HG03575 (cell line): ENCODE measurements around the gene MADD.
"Not testable (repeated sequence)": the region's sequence is repeated elsewhere in the genome, so short reads cannot be mapped to it uniquely, and the experiment has no call there.

Source experiments
- ATAC-seq: cut with Tn5 transposase; IDR thresholded peaks from one replicate; pipeline ENCODE4 v1.9.1; 2021; ENCODE audit not compliant: unreplicated experiment, insufficient number of reproducible peaks, low FRiP score; ENCODE audit errors: extremely low read depth

The MADD gene

DNA sequence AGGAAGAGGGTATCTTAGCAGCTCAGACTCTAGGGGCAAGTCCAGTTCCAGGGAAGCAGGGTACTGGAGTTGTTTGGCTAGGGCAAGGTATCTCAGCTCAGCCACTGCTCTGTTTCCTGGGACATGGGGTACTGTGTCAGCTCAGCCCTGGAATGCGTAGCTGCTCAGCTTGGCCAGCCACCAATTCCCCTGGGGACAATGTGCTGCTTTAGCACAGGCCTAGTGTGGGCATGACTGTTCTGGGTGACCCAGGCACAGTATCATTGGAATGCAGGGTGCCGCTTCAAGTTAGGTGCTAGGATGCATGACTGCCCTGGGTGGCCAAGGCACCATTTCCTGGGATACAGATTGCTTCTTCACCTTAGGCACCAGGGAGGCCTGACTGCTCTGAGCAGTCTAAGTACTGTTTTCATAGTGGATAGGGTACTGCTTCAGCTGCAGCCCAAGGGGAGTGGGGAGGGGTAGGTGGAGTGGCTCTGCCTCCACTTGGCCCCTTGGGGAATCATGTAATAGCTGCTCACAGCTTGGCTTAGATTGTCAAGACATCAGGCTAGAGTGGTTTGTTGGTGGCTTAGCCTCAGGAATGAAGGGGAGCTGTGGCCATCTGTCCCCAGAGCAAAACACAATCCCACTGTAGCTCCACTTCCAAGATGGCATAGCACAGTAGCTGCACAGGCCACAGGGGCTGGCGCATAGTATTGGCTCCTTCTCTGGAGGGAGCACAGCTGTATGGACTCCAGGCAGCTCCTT is 36.0 kb downstream of the MADD start:
- no peak for ATAC-seq

DNA sequence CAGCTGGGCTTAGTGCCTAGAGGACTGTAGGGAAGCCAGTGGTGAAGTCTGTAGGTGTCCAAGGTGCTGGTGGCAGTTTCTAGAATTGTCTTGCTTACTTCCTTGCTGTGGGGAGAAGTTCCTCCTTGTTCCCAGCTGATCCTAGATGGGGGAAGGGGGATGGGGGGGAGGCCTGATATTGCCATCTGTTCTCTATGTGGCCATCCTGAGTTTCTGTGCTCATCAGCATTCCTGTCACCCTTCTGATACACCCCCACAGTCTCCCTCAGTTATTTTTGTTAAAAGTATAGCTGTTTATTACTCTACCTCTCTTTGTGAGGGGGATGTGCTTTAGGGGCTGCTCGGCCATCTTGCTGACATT is 36.5 kb downstream of the MADD start:
- no peak for ATAC-seq

DNA sequence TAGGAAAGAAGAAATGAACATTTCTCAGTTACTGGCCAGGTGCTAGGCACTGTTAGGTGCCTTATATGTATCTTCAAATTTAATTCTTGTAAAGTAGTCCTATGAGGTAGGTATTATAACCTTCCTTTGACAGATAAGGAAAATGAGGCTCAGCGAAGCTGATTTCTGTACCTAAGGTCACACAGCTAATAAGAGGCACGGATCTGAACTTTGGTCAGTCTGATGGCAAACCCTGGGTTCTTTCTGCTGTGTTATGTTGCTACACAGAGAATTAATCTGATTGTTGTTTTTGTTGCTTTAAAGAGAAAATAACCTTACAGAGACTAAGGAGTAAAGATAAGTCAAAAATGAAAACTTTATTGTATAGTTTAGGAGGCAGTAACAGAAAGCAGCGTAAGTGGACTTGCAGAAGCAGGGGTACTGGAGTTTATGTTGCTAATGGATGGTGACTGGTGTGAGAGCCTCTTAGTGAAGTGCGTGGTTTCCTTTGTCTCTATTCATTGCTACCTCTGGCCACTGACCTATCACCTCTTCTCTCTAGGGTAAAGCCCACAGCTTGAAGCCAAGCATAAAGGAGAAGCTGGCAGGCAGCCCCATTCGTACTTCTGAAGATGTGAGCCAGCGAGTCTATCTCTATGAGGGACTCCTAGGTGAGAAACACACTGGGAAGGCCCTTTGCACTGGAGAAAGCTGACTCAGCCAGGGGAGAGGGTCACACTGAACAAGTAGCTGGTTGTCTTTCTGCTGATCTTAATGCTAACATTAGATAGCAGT is 38.3 kb downstream of the MADD start:
- no peak for ATAC-seq

DNA sequence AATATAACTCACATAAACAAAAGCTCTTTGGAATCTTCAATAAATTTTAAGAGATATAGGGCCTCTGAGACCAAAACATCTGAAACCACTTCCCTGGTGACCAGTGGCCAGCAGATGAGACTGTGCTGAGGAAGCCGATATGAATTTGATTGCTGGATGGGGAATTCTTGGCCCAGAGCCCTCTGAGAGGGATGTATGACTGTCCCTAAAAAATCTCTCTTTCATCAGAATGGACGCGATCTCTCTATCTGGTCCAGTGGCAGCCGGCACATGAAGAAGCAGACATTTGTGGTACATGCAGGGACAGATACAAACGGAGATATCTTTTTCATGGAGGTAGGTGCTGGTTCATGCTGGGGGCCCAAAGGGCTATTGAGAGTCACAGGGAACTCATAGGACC is 45.1 kb downstream of the MADD start:
- no peak for ATAC-seq

DNA sequence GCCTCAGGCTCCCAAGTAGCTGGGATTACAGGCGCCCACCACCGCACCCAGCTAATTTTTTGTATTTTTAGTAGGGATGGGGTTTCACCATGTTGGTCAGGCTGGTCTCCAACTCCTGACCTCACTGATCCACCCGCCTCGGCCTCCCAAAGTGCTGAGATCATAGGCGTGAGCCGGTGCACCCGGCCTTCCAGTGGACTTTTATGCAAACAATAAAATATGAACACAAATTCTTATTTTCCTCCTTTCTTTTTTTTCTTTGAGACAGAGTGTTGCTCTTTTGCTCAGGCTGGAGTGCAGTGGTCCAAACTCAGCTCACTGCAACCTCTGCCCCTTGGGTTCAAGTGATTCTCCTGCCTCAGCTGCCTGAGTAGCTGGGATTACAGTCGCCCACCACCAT is 46.6 kb downstream of the MADD start:
- not testable (repeated sequence) for ATAC-seq

DNA sequence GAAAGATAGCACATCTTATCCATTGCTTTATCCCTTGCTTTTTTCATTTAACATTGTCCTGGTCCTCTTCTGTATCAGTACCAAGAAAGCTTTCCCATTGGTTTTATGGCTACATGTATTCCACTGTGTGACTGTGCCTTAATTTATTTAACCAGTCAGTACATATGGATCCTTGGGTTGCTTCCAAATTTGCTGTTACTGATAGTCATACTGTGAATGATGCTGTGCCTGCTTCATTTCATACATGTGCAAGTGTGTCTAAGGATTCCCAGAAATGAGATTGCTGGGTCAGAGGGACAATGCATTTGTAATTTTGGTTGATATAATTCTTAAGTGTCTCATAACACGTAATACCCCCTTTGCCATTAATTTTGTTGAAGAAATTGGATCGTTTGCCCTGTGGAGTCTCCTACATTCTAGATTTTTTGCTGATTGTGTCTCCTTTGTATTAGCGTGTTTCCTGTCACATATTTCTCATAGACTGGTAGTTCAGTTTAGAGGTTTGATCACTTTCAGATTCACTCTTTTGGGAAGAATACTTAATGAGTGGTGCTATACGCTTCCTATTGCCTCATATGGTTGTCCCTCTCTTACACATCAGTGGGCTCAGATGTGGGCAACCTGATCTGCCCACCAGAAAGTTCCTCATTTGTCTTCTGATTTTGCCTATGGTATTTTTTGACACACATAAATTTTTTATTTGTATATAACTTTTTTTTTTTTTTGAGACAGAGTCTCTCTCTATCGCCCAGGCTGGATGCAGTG is 47.3 kb downstream of the MADD start:
- ATAC-seq, result peak; percentile 65

DNA sequence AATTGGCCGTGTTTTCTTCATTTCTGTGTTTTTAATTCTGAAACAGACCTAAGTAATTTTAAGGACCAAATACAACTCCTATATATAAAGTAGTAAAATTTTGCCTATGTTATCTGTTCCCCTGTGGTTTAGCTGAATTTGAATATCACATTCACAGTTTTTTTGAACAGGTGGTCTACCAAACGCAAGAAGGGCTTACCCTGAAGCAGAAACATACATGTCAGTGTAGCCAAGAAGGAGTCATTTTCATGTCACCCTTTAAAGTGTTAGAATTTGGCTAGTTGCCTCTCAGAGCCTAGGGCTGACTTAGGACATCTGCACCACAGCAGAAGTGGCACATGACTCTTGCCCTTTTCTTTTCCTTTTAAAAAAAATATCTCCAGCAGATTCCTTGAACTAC is 48.2 kb downstream of the MADD start:
- no peak for ATAC-seq

DNA sequence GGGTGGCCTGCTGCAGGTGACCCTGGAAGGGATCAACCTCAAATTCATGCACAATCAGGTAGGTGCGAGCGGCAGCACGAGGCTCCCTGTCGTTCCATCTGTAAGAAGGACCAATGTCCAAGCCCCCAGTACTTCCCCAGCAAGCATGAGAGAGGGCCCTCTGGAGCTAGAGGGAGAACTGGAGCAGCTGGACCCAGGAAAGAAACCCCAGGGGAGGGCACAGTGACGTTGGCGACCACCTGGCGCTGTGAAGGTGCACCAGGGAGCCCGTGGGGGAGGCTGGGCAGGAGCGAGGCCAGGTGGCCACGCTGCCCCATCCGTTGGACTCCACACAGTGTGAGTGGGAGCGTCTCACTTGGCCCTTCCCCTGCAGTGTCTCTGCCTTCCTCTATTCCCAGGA is 54.6 kb downstream of the MADD start:
- ATAC-seq, result no peak

DNA sequence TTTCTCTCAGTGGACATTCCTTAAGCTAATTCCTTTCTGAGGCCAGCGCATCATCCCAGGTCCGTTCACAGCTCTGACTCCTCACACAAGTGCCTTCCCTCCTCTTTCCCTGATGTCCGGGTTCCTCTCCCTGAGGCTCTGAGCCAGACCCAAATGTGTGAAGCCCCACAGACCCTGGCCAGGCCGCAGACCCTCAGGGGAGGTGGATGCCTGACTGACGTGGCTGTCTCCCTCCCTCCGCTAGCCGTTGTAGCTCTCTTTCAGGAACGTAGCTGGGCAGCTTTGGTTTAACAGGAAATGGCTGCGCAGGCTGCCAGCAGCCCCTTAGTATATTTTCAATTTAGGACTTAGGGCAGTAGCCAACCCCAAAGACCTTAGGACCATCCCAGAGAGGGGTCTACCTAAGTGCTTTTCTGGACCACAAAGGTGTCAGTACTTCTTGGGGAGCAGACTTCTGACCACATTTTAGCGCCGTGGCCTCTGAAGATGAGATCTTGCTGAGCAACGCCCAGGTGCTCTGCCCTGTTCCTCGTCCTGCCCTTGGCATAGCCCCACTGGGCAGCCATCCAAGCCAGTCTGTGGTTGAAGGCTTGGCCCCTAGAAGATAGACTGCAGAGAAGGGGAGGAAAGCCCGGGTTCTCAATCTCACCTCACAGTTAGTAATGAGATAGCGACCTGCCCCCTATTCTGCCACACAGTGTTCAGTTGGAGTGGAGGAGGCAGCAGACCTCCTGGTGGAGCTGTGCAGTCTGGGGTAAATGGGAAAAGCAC is 55.5 kb downstream of the MADD start:
- ATAC-seq, result no peak

DNA sequence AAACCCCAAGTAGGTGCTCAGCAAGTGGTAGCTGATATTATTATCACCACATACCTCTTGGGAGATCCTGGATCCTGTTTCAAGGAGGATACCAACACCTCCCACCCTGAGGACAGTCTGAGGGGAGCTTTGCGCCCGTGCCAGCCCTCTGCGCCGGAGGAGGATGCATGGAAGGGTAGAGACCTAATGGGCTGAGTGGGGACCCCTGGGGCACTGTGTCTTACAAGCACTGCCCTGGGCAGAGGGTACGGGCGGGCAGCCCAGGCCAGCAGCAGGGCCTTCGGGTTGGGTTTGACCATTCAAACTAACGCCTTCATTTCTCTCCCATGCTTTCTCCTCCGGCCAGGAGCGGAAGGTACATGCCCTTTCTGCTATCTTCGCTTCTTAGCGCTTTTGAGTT is 56.3 kb downstream of the MADD start:
- no peak for ATAC-seq

DNA sequence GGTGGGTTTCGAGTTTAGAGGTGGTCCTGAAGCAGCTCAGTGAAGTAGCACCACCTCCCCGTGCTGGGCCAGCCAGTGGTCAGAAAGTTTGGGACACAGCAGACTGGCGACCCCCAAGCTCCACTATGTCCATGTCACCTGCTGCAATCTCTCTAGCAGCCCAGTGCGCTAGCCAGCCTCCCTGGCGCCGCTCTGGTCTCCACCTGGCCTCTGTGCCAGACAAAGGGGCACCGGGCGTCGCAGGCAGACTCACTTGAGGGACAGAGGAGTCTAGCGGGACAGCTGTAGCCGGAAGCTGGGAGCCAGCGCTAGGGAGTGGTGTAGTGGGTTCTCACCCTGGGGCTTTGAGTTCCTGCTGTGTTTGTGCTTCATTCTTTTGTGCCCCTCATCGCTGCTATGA is 57.1 kb downstream of the MADD start:
- ATAC-seq, result no peak

DNA sequence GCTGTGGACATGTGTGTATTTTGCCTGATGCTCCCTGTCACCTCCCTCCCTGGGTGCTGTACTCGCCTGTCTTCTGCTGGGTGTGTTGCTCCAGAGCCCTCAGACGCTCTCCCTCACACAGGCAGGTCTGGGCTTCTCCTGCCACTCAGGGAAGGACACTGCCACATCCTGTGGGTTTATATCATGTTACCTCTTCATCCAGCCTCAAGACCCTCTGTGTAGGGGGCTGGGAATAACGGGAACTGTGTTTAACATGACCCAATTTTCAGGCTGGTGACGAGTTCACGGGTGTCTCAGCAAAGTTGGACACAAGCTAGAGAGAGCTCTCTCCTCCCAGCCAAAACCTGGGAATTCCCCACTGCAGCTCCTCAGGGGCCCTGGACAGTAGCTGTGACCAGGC is 58.0 kb downstream of the MADD start:
- ATAC-seq, result no peak

DNA sequence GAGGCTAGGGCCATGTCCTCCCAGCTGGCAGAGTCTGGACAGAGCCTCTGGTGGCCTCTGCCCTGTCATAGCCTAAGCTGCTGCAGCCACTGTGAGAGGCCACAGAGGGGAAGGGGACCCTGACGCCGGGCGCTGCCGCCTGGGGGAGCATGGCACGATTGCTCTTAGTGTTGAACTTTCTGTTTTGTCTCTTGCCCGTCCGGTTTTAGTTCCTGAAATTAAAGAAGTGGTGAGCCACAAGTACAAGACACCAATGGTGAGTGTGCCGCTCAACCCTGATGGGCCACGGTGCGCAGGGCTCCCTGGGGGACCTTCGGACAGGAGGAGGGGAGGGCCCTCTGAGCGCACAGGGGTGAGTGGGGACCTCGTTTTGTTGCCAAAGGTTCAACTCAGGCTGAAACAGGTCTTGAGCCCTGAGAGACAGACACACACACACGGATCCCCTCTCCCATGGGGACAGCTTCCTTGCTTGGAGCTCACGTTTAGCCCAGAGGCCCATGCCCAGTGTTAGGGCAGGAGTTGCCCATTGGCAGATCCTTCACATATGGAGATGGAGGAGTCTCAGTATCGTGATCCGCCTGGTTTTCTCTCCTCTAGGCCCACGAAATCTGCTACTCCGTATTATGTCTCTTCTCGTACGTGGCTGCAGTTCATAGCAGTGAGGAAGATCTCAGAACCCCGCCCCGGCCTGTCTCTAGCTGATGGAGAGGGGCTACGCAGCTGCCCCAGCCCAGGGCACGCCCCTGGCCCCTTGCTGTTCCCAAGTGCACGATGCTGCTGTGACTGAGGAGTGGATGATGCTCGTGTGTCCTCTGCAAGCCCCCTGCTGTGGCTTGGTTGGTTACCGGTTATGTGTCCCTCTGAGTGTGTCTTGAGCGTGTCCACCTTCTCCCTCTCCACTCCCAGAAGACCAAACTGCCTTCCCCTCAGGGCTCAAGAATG is 58.8 kb downstream of the MADD start:
- no peak for ATAC-seq

DNA sequence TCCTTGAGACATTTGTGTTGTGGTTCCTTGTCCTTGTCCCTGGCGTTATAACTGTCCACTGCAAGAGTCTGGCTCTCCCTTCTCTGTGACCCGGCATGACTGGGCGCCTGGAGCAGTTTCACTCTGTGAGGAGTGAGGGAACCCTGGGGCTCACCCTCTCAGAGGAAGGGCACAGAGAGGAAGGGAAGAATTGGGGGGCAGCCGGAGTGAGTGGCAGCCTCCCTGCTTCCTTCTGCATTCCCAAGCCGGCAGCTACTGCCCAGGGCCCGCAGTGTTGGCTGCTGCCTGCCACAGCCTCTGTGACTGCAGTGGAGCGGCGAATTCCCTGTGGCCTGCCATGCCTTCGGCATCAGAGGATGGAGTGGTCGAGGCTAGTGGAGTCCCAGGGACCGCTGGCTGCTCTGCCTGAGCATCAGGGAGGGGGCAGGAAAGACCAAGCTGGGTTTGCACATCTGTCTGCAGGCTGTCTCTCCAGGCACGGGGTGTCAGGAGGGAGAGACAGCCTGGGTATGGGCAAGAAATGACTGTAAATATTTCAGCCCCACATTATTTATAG is 59.6 kb downstream of the MADD start:
- no peak for ATAC-seq

DNA sequence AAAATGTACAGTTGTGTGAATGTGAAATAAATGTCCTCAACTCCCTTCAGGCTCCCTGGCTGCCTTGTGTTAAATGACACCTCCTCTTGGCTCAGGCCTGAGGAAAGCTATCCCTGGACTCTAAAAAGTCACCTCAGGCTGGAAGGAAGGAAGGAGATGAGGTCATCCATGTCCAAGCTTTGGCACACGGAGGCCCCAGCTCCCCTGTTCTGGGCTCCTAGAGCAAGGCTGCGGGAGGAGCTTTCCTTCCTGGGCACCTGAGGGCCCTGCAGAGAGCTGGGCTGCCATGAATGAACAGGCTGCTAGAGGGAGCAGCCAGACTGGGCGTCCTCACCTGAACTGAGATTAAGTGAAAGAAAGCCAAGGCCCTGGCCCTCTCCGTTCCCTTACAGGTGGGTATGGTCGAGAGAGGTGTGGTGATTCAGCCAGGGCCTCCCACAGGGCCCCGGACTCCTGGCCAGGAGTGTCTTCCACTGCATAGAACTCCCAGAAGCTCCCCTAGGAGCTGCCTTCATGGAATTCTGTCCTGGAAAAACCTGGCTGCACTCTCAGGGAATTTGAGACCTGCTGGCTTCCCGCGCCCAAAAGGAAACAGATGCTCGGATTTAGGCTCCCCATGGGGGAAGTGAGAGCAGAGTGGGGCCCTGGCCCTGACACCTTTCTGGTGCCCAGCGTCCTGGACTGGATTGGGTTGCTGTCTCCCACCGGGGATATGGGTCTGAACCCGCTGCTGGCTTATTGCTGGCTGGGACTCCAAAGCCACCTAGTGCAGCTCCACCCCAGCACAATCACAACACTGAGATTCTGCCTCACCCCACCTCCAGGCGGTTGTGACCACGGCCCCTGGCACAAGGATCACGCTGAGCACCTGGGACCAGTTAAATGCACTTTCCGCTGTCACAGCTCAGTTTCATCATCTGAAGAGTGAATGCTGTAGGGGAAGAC is 60.3 kb downstream of the MADD start:
- no peak for ATAC-seq

DNA sequence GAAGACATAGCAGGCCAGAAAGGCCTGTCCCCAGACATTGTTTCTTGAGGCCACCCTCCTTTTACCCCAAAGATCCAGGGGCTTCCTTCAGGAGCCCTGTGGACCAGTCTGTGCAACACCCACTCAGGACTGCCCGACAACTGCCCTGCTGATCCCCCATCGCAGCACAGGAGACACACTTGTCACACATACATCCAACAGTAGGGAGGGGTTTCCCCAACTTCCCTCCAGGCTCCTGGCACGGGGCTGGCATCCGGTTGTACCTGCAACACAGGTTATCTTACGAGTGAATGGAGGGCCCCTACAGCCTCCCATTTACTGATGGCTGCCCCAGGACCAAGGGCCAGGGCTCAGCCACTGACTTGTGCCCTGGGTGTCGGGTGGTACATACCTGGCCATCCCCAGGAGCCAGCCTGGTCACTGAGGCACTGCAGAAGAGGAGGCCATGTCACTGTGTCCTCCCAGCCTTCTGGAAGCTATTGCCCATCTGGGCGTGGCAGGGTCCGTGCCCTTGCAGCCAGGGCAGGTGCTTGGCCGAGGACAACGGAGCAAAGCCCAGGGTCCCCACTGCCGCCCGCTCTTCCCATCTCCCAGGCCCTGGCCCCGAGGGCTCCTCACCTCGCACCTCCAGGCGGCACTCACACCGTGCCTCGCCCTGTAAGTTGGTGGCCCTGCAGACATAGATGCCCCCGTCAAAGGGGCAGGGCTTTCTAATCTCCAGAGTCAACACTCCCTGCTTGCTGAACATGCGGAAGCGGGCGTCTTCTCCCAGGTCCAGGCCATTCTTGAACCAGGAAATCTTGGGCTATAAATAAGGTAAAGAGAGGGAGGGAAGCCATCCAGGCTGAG is 61.7 kb downstream of the MADD start:
- ATAC-seq, result no peak
